GM13977 (cell line): Measurements from ENCODE around the gene LRRN4CL.
"Not testable (repeated sequence)": the region's sequence is repeated elsewhere in the genome, so short reads cannot be mapped to it uniquely, and the experiment has no call there.

ENCODE experiments used
- DNase-seq: peaks from one replicate; pipeline ENCODE4 v3.0.0; 2012; ENCODE audit warnings: low spot score
- CTCF ChIP-seq: IDR thresholded peaks from 2 replicates; pipeline ENCODE4 v1.5.1; 2012; ENCODE audit warnings: mild to moderate bottlenecking, control low read depth; ENCODE audit not compliant: insufficient read depth; ENCODE audit errors: extremely low read depth, missing control alignments
- in situ Hi-C: fragments of 300-500 bp; cut with MboI; formaldehyde crosslinking; loops from one replicate; pipeline ENCODE4 v1.12.0; 2022; ENCODE audit warnings: low sequenced_read_pairs, low pct_unique_long_range_greater_than_20kb, mixed read lengths, inconsistent platforms; ENCODE audit not compliant: unreplicated experiment

LRRN4CL gene

GRCh38 chr11:62656796-62657429, 32.4 kb downstream of the LRRN4CL start:
- no peak for DNase-seq
- TF ChIP-seq CTCF: no peak
- in situ Hi-C loops: no loop called here

DNA sequence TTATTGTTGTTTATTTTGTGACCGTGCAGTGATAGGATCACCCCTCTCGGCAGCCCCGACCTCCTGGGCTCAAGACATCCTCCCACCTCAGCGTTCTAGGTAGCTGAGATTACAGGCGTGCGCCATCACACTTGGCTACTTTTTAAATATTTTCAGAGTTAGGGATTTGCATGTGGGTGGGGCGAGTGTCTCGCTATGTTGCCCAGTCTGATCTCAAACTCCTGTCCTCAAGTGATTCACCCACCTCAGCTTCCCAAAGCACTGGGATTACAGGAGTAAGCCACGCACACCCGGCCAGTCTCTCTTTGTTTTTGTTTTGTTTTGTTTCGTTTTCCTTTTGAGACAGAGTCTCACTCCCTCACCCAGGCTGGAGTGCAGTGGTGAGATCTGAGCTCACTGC, 35.0 kb downstream of the LRRN4CL start:
- no peak for DNase-seq
- in situ Hi-C loops: no loop called here
- no peak for TF ChIP-seq CTCF

DNA sequence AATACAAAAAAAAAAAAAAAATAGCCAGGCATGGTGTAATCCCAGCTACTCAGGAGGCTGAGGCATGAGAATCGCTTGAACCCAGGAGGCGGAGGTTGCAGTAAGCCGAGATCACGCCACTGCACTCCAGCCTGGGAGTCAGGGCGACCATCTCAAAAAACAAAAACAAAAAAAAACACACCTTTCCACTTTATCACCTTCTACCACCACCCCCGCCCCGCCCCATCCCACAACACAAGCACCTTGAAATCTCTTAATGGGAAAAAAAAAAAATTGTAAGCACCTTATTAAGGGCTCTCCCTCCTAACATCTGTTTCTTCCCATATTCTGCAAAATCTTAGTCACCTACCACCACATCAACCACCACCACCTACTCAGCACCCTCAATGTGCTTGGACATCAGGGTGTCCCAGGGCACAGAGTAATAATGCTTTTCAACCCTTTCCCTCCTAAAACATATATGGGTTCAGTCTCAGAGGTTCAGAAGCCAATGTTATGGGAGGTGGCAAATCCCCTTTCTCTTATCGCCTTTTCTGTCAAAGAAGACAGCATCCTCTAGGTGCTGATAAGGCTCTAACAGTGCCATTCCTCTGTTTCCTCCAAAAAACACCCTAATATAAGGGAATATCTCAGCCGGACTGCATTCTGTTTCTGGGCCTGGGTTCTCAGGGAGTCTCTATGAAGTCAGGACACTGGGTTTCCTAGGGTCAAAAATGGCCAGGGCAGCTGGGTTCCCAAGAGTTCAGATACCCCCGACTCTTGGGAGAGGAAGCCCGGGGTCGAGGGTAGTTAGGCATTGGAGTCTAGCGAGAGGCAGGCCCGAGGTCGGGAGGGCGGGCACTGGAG, 36.9 kb downstream of the LRRN4CL start:
- no peak for TF ChIP-seq CTCF
- no peak for DNase-seq
- in situ Hi-C loops: no loop called here

GRCh38 chr11:62650283-62650682, 39.0 kb downstream of the LRRN4CL start:
- DNase-seq, in situ Hi-C loops: not testable (repeated sequence)

DNA sequence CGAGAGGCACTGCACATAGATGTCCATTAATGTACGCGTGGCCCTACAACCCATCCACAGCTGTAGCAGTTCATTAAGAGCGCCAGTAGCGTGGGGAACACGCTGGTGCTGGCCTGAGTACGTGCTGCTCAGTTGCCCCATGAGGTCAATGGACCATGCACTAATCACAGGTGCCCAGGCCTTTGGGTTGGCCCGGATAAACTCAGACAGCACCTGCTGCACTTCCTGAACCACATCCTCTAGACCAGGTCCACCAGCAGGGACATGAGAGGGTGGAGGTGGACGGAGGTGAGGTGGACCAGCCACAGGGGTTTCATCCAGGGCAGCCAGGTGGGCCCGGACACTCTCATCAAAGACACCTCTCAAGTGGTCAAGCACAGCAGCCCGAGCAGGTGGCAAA, 39.8 kb downstream of the LRRN4CL start:
- no peak for TF ChIP-seq CTCF
- in situ Hi-C loops: no loop called here
- DNase-seq: no peak

DNA sequence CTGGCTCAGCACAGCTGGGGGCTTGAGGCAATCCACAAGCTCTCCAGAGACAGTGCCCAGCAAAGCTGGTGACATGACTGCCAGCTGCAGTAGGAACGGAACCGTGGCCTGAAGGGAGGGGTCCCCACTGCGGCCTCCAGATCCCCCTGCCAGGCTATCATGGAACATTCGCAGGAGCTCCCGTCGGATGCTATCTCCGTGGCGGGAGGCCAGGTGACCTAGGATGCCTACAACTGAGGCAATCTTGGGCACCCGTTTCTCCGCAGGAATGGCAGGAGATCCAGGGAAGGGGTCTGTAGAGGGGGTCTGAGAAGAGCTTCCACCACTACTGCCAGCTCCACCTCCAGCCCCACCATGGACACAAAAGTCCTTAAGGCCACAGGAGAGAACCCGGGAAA, 40.4 kb downstream of the LRRN4CL start:
- DNase-seq: no peak
- in situ Hi-C loops: no loop called here
- TF ChIP-seq CTCF: no peak
